Measurements from ENCODE around the gene MT1E.

Gene MT1E

GRCh38 chr16:56632156-56632847 is 6.7 kb downstream of the MT1E start, which contains the start of gene MT1M:
TSS of gene MT1M (plus strand) at chr16:56632659. CDS start at chr16:56632732, 73 bp downstream.
- no peak within 1 kb of the TSS for H3K27ac ChIP-seq (ENCODE audit: low read length, poor library complexity, severe bottlenecking)
- peaks cover 10 to 53% of the 10 kb centered on the region in 2 experiments for H3K27me3 ChIP-seq (ENCODE audit: control insufficient read depth in 1 of 2, insufficient read depth in 1 of 2, low read length in 2 of 2)
- H3K23ac ChIP-seq (ENCODE audit: low read length in 2 of 2), result peak within 1 kb of the TSS in 1 of 2 experiments; percentile 96
- H3K4ac ChIP-seq (ENCODE audit: low read depth in 1 of 2, low read length in 2 of 2), result no peak within 1 kb of the TSS
- peak within 1 kb of the TSS; percentile 80 for H3K4me2 ChIP-seq (ENCODE audit: low read length, poor library complexity, severe bottlenecking)
- no peak within 1 kb of the TSS for H3K18ac ChIP-seq (ENCODE audit: low read depth in 1 of 2, low read length in 2 of 2)
- WGBS, result under 1% methylated on average over 44 of the region's 61 CpGs
- peak within 1 kb of the TSS; percentile 75 for H3K9ac ChIP-seq (ENCODE audit: low read length)
- H2BK5ac ChIP-seq (ENCODE audit: low read depth, low read length, poor library complexity, severe bottlenecking), result no peak within 1 kb of the TSS
- no peak within 1 kb of the TSS for H3K14ac ChIP-seq (ENCODE audit: low read length in 2 of 2)
- no peaks in the 10 kb centered on the region for H3K9me3 ChIP-seq (ENCODE audit: control insufficient read depth, low read length)
- H2BK15ac ChIP-seq (ENCODE audit: low read depth, poor library complexity, severe bottlenecking), result no peak within 1 kb of the TSS
- H2AFZ ChIP-seq (ENCODE audit: low read depth, low read length), result peak within 1 kb of the TSS; percentile 31
- no peaks in the 10 kb centered on the region for H3K36me3 ChIP-seq (ENCODE audit: control insufficient read depth in 1 of 2, insufficient read depth in 2 of 2, low read depth in 1 of 2, low read length in 2 of 2)
- H4K8ac ChIP-seq (ENCODE audit: low read length), result no peak within 1 kb of the TSS
- peaks cover 17% of the 10 kb centered on the region for H3K4me1 ChIP-seq (ENCODE audit: control insufficient read depth, insufficient read depth, low read depth, low read length)
- no peak within 1 kb of the TSS for H2AK5ac ChIP-seq (ENCODE audit: low read length, severe bottlenecking)
- no peak within 1 kb of the TSS for H2BK12ac ChIP-seq (ENCODE audit: low read length in 2 of 2)
- H4K91ac ChIP-seq (ENCODE audit: low read length), result no peak within 1 kb of the TSS
- H2BK120ac ChIP-seq (ENCODE audit: low read depth, low read length), result no peak within 1 kb of the TSS
- H3K4me3 ChIP-seq (ENCODE audit: insufficient read depth in 1 of 2, low read depth in 1 of 2, low read length in 2 of 2), result peak within 1 kb of the TSS; percentile 52 to 75
- H3K79me1 ChIP-seq (replicated peaks; ENCODE audit: low read length, poor library complexity, severe bottlenecking), result no peaks in the 10 kb centered on the region
- peak; percentile 30 for DNase-seq

- Histone ChIP-seq H4K8ac (ENCODE audit: low read length) (no peak overlapping the region), H2BK120ac (ENCODE audit: low read depth, low read length) (no peak overlapping the region), H3K14ac (ENCODE audit: low read length in 2 of 2) (no peak overlapping the region), H3K18ac (ENCODE audit: low read depth in 1 of 2, low read length in 2 of 2) (no peak overlapping the region), H3K27me3 (ENCODE audit: control insufficient read depth in 1 of 2, insufficient read depth in 1 of 2, low read length in 2 of 2) (peaks cover 16 to 59% of the 10 kb centered on the region in 2 experiments), H3K4me3 (ENCODE audit: insufficient read depth in 1 of 2, low read depth in 1 of 2, low read length in 2 of 2) (peak overlapping the region in 1 of 2 experiments; percentile 75), H3K4ac (ENCODE audit: low read depth in 1 of 2, low read length in 2 of 2) (no peak overlapping the region), H3K23ac (ENCODE audit: low read length in 2 of 2) (no peak overlapping the region), H2AK5ac (ENCODE audit: low read length, severe bottlenecking) (no peak overlapping the region), H2AFZ (ENCODE audit: low read depth, low read length) (no peak overlapping the region), H3K9ac (ENCODE audit: low read length) (peak overlapping the region; percentile 75), H3K27ac (ENCODE audit: low read length, poor library complexity, severe bottlenecking) (no peak overlapping the region), H2BK5ac (ENCODE audit: low read depth, low read length, poor library complexity, severe bottlenecking) (no peak overlapping the region), H3K36me3 (ENCODE audit: control insufficient read depth in 1 of 2, insufficient read depth in 2 of 2, low read depth in 1 of 2, low read length in 2 of 2) (no peaks in the 10 kb centered on the region), H2BK15ac (ENCODE audit: low read depth, poor library complexity, severe bottlenecking) (no peak overlapping the region), H3K4me1 (ENCODE audit: control insufficient read depth, insufficient read depth, low read depth, low read length) (peaks cover 19% of the 10 kb centered on the region), H2BK12ac (ENCODE audit: low read length in 2 of 2) (no peak overlapping the region), H3K4me2 (ENCODE audit: low read length, poor library complexity, severe bottlenecking) (no peak overlapping the region), H4K91ac (ENCODE audit: low read length) (no peak overlapping the region), H3K79me1 (replicated peaks; ENCODE audit: low read length, poor library complexity, severe bottlenecking) (no peaks in the 10 kb centered on the region), H3K9me3 (ENCODE audit: control insufficient read depth, low read length) (no peaks in the 10 kb centered on the region)
- 11% methylated on average over 6 of the region's 6 CpGs for WGBS
- DNase-seq, result no peak
These were observed 7.3 kb downstream of the MT1E start for GRCh38 chr16:56632848-56633365.

GRCh38 chr16:56633535-56633934 is 8.0 kb downstream of the MT1E start:
- Histone ChIP-seq H2AK5ac (ENCODE audit: low read length, severe bottlenecking) (no peak overlapping the region), H4K91ac (ENCODE audit: low read length) (no peak overlapping the region), H2BK120ac (ENCODE audit: low read depth, low read length) (no peak overlapping the region), H4K8ac (ENCODE audit: low read length) (no peak overlapping the region), H3K9me3 (ENCODE audit: control insufficient read depth, low read length) (no peaks in the 10 kb centered on the region), H3K4me3 (ENCODE audit: insufficient read depth in 1 of 2, low read depth in 1 of 2, low read length in 2 of 2) (no peak overlapping the region), H3K18ac (ENCODE audit: low read depth in 1 of 2, low read length in 2 of 2) (no peak overlapping the region), H3K79me1 (replicated peaks; ENCODE audit: low read length, poor library complexity, severe bottlenecking) (no peaks in the 10 kb centered on the region), H3K9ac (ENCODE audit: low read length) (no peak overlapping the region), H3K36me3 (ENCODE audit: control insufficient read depth in 1 of 2, insufficient read depth in 2 of 2, low read depth in 1 of 2, low read length in 2 of 2) (no peaks in the 10 kb centered on the region), H3K4me1 (ENCODE audit: control insufficient read depth, insufficient read depth, low read depth, low read length) (peaks cover 26% of the 10 kb centered on the region), H2BK5ac (ENCODE audit: low read depth, low read length, poor library complexity, severe bottlenecking) (no peak overlapping the region), H3K27ac (ENCODE audit: low read length, poor library complexity, severe bottlenecking) (no peak overlapping the region), H3K23ac (ENCODE audit: low read length in 2 of 2) (peak overlapping the region in 1 of 2 experiments; percentile 96), H2BK15ac (ENCODE audit: low read depth, poor library complexity, severe bottlenecking) (no peak overlapping the region), H3K4ac (ENCODE audit: low read depth in 1 of 2, low read length in 2 of 2) (no peak overlapping the region), H3K14ac (ENCODE audit: low read length in 2 of 2) (no peak overlapping the region), H2AFZ (ENCODE audit: low read depth, low read length) (no peak overlapping the region), H3K27me3 (ENCODE audit: control insufficient read depth in 1 of 2, insufficient read depth in 1 of 2, low read length in 2 of 2) (peaks cover 16 to 66% of the 10 kb centered on the region in 2 experiments), H2BK12ac (ENCODE audit: low read length in 2 of 2) (no peak overlapping the region), H3K4me2 (ENCODE audit: low read length, poor library complexity, severe bottlenecking) (no peak overlapping the region)
- WGBS, result 26% methylated on average over 7 of the region's 7 CpGs
- DNase-seq, result no peak

- Histone ChIP-seq H3K4ac (ENCODE audit: low read depth in 1 of 2, low read length in 2 of 2) (no peak overlapping the region), H3K4me2 (ENCODE audit: low read length, poor library complexity, severe bottlenecking) (peak overlapping the region; percentile 26), H2AK5ac (ENCODE audit: low read length, severe bottlenecking) (no peak overlapping the region), H3K27ac (ENCODE audit: low read length, poor library complexity, severe bottlenecking) (no peak overlapping the region), H3K4me1 (ENCODE audit: control insufficient read depth, insufficient read depth, low read depth, low read length) (peaks cover 24% of the 10 kb centered on the region), H3K4me3 (ENCODE audit: insufficient read depth in 1 of 2, low read depth in 1 of 2, low read length in 2 of 2) (no peak overlapping the region), H3K36me3 (ENCODE audit: control insufficient read depth in 1 of 2, insufficient read depth in 2 of 2, low read depth in 1 of 2, low read length in 2 of 2) (no peaks in the 10 kb centered on the region), H3K9ac (ENCODE audit: low read length) (no peak overlapping the region), H4K8ac (ENCODE audit: low read length) (no peak overlapping the region), H2BK12ac (ENCODE audit: low read length in 2 of 2) (no peak overlapping the region), H3K9me3 (ENCODE audit: control insufficient read depth, low read length) (no peaks in the 10 kb centered on the region), H2BK15ac (ENCODE audit: low read depth, poor library complexity, severe bottlenecking) (no peak overlapping the region), H3K79me1 (replicated peaks; ENCODE audit: low read length, poor library complexity, severe bottlenecking) (no peaks in the 10 kb centered on the region), H3K18ac (ENCODE audit: low read depth in 1 of 2, low read length in 2 of 2) (no peak overlapping the region), H4K91ac (ENCODE audit: low read length) (no peak overlapping the region), H3K27me3 (ENCODE audit: control insufficient read depth in 1 of 2, insufficient read depth in 1 of 2, low read length in 2 of 2) (peaks cover 16 to 79% of the 10 kb centered on the region in 2 experiments), H3K14ac (ENCODE audit: low read length in 2 of 2) (no peak overlapping the region), H2BK120ac (ENCODE audit: low read depth, low read length) (no peak overlapping the region), H3K23ac (ENCODE audit: low read length in 2 of 2) (no peak overlapping the region), H2AFZ (ENCODE audit: low read depth, low read length) (no peak overlapping the region), H2BK5ac (ENCODE audit: low read depth, low read length, poor library complexity, severe bottlenecking) (no peak overlapping the region)
- 3% methylated on average over 43 of the region's 47 CpGs for WGBS
- DNase-seq, result no peak
These were observed 9.3 kb downstream of the MT1E start for GRCh38 chr16:56634715-56635440.

Data from mesenchymal stem cell (in vitro differentiated cells and primary cell).